ENCODE measurements around the gene TUBGCP4.
"Not testable (repeated sequence)": the region's sequence is repeated elsewhere in the genome, so short reads cannot be mapped to it uniquely, and the experiment has no call there.

Gene TUBGCP4

GRCh38 chr15:43370975-43371974 lies at the start of gene TUBGCP4, which contains the start of gene ZSCAN29:
TUBGCP4 (plus strand) TSS chr15:43371101; CDS start chr15:43371355, 254 bp downstream.
ZSCAN29 (minus strand) TSS chr15:43371043; CDS start chr15:43369913, 1,130 bp downstream.
- DNase-seq = no peak

GRCh38 chr15:43325039-43325684 lies 45.7 kb upstream of the TUBGCP4 start:
- DNase-seq = no peak

GRCh38 chr15:43329217-43329959 lies 41.5 kb upstream of the TUBGCP4 start:
- DNase-seq = peak; percentile 6

GRCh38 chr15:43329960-43330779 lies 40.7 kb upstream of the TUBGCP4 start, which contains the start of gene LCMT2:
LCMT2 (minus strand) TSS chr15:43330573; CDS start chr15:43330489, 84 bp downstream.
- DNase-seq = peak; percentile 82

GRCh38 chr15:43330780-43331087 lies 40.2 kb upstream of the TUBGCP4 start:
- DNase-seq = no peak

- DNase-seq = no peak
Observed at GRCh38 chr15:43346305-43346704, 24.6 kb upstream of the TUBGCP4 start.

GRCh38 chr15:43347114-43347513 lies 23.8 kb upstream of the TUBGCP4 start:
- no peak for DNase-seq

GRCh38 chr15:43352693-43353382 lies 18.1 kb upstream of the TUBGCP4 start:
- DNase-seq = no peak

GRCh38 chr15:43360821-43361220 lies 10.1 kb upstream of the TUBGCP4 start:
- DNase-seq = no peak

- no peak for DNase-seq
Observed at GRCh38 chr15:43361313-43361903, 9.5 kb upstream of the TUBGCP4 start.

- DNase-seq = no peak
Observed at GRCh38 chr15:43370310-43370974, 459 bp upstream of the TUBGCP4 start.

GRCh38 chr15:43376017-43376705 lies 5.3 kb downstream of the TUBGCP4 start:
- DNase-seq = no peak

- no peak for DNase-seq
Observed at GRCh38 chr15:43378601-43379000, 7.7 kb downstream of the TUBGCP4 start.

- no peak for DNase-seq
Observed at GRCh38 chr15:43382310-43382709, 11.4 kb downstream of the TUBGCP4 start.

- no peak for DNase-seq
Observed at GRCh38 chr15:43383070-43383469, 12.2 kb downstream of the TUBGCP4 start.

GRCh38 chr15:43390723-43391122 lies 19.8 kb downstream of the TUBGCP4 start:
- no peak for DNase-seq

- DNase-seq = not testable (repeated sequence)
Observed at GRCh38 chr15:43393592-43393991, 22.7 kb downstream of the TUBGCP4 start.

GRCh38 chr15:43402255-43402654 lies 31.4 kb downstream of the TUBGCP4 start:
- DNase-seq = no peak

GRCh38 chr15:43403616-43404015 lies 32.7 kb downstream of the TUBGCP4 start:
- DNase-seq = no peak

- no peak for DNase-seq
Observed at GRCh38 chr15:43404130-43404529, 33.2 kb downstream of the TUBGCP4 start.
